Activated T-cell treated with anti-CD3 and anti-CD28 coated beads for 4 hours (primary cell): ENCODE data around the gene BLOC1S1.

Experiments used
- DNase-seq: peaks from one replicate; pipeline ENCODE4 v3.0.0-alpha.2; 2020

Gene BLOC1S1

DNA sequence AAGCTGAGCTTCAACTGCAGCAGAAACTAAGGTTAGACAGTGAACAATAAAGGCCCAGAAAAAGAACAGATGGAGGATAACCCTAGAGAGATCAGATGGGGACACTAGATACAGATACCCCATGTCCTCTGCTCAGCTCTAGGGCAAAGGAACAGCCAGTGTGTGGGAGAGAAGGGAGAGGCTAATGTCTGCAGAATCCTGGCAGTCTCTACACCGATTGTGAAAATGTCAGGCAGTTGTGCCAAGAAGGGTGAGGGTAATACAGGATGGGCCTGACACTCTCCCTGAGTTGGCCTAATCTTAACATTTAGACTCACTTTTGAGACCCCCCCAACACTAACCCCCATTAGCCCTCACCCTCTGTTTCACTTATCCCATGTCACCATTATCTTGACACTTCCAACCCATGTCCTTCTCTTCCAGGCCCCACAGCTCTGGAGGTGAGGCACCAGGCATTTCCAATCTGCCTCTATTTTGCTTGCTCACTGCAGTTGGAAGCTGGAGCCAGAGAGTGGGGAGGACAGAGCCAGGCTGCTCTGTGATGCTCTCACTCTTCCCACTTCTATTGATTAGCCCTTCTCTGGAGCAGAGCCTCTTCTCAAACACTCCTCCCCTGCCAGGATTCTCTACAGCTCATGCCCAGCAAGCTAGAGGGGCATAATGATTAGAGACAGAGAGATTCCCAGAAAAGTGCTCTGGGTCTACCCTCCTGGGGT lies 3.0 kb upstream of the BLOC1S1 start:
- no peak for DNase-seq

GRCh38 chr12:55713721-55714120 lies 2.1 kb upstream of the BLOC1S1 start:
- no peak for DNase-seq

GRCh38 chr12:55715169-55715764 lies 579 bp upstream of the BLOC1S1 start:
- DNase-seq = no peak

- no peak for DNase-seq
Measured at GRCh38 chr12:55716582-55716957, 724 bp downstream of the BLOC1S1 start.

GRCh38 chr12:55717011-55718007 lies 1.5 kb downstream of the BLOC1S1 start:
- DNase-seq = no peak

DNA sequence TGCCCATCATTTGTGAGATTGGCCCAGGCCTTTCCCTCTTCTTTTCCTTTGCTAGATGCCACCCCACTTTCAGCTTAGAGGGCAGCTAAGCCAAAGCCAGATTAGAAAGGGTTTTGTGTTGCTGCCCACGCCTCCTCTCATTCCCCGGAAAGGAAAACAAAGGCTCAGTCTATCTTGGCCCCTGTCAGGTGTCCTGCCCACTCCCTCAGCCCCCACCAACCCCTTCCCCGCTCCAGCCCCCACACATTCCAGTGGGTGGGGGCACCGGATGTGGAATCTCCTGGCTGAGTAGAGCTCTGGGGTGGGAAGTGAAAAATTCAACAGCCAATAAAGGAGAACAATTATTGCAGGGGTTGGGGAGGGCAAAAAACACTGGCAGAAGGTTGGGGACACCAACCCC lies 2.2 kb downstream of the BLOC1S1 start:
- DNase-seq = no peak

DNA sequence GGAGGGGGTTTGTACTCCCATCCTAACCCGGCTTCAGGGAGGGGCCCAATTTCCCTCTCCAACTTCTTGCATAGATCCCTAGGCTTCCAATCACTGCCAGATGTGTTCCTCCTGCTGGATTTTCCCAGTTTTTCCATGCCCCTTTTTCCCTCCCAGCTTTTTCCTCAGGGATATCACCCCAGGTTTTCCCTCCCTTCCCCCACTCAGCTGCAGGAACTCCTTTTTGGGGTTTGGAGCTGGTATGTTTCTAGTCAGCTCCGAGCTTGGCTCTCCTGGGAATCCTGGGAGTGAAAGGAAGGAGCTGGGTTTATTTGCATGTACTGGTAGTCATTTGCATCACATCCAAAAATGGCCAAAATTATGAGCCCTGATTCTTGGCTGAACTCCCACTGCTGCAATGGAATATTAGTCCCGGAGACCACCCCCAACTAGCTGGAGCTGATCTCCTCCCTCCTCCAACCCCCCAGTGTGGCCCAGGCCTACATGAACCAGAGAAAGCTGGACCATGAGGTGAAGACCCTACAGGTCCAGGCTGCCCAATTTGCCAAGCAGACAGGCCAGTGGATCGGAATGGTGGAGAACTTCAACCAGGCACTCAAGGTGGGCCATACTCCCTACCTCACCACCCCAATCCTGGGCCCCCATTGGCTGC lies 2.9 kb downstream of the BLOC1S1 start:
- DNase-seq = no peak

- DNase-seq = no peak
Measured at GRCh38 chr12:55719371-55719770, 3.5 kb downstream of the BLOC1S1 start.

DNA sequence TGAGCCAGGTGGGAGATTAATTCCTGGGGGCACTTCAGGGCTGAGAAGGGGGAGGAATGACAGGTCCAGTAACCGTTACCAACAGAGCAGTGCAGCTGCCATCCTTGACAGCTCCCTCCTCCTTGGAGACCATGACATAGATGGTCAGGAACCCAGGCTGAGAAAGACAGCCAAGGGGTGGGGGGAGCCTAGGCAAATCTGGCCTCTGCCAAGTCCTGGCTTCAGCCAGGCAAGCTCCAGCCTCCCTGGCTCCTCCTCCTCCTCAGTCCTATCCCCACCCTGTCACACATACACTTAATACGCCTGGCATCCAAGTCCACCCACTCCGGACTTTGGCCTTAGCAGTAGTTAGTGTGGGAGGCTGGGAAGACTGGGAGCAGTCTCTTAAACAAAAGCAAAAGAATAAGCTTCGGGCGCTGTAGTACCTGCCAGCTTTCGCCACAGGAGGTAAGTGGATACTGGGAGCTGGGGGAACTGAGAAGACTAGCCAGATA lies 4.3 kb downstream of the BLOC1S1 start, which contains the start of gene RDH5:
Gene RDH5 (plus strand): TSS at position 323 of the 494 bp plus-strand sequence. CDS start 792 bp downstream, outside the sequence.
- DNase-seq = no peak

- DNase-seq = no peak
Measured at GRCh38 chr12:55720894-55721444, 5.1 kb downstream of the BLOC1S1 start.

- no peak for DNase-seq
Measured at GRCh38 chr12:55721601-55722213, 5.9 kb downstream of the BLOC1S1 start.

- no peak for DNase-seq
Measured at GRCh38 chr12:55722948-55723347, 7.1 kb downstream of the BLOC1S1 start.

- DNase-seq = no peak
Measured at GRCh38 chr12:55723516-55724225, 7.8 kb downstream of the BLOC1S1 start.

- no peak for DNase-seq
Measured at GRCh38 chr12:55724226-55724939, 8.5 kb downstream of the BLOC1S1 start.

GRCh38 chr12:55724940-55725309 lies 9.1 kb downstream of the BLOC1S1 start:
- DNase-seq = no peak

DNA sequence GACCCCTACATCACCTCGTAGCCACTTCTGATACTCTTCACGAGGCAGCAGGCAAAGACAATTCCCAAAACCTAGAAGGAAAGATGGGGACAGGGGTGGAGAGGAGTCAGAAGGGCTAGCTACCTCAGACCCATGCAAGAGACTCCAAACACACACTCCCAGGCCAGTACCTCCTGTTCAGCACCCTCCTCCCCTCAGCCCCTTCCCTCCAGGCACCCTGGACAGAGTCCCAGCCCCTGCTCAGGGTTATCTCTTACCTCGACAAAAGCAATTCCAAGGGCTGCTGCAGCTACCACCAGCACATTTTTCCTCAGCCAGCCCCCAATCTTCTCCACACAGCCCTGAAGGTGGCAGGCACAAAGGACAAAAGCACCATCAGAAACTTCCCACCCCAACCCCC lies 9.7 kb downstream of the BLOC1S1 start:
- no peak for DNase-seq

DNA sequence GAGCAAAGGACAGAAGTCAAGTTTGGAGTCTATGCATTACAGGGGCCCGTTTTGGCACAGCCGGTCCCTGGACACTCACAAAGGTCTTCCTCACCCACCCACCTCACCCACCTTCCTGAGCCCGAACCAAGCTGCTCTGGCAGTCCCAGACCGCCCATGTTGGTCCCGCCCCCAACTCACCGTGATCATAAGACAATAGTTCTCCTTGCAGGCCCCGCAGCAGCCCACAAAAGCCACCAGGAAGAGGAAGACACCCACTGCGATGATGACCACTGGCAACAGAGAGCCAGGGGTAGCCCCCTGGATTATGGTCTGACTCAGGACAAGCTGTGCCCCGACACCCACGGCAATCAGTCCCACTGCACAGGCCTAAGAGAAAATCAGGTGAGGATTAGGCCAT lies 11.1 kb downstream of the BLOC1S1 start:
- no peak for DNase-seq

DNA sequence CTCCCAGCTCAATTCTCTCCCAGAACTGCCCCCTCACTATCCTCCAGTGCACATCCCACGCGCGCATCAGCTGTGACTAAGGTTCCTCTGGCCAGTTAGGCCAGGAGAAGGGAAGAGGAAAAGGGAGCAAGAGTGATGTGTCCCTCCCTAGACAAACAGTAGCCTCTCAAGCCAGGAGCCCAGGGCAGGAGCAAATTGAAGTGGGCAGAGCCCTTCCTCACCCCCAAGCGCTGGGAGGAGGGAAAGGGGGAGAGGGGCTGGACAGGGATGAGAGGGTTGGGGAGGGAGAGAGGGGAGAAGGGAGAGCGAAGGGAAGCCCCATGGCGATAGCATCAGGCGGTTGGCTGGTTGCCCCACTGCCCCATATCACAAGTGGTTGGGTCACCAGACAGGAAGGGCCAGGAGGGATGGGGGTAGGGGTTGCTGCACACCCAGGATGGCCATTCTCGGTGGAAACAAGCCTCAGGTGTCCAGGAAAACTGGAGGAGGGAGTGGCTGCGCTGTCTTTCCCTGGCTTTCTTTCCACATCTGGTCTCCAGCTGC lies 11.9 kb downstream of the BLOC1S1 start:
- DNase-seq = no peak

GRCh38 chr12:55728186-55728938 lies 12.5 kb downstream of the BLOC1S1 start:
- DNase-seq = no peak
